Upper lobe of left lung (tissue), 4 donors: Measurements from ENCODE around the gene BANF2.

Source experiments
- CTCF ChIP-seq, 6 experiments: fragments of 450-650 bp in 4 of 6; fragments of 200-600 bp in 2 of 6; sonication (generic) in 2 of 6; IDR thresholded peaks; one replicate each; pipeline ENCODE4 v1.5.1; 2016 to 2019; ENCODE audit warnings: antibody characterized with exemption in 6 of 6
- POLR2A ChIP-seq, 4 donors: fragments of 450-650 bp; IDR thresholded peaks; one replicate each; pipeline ENCODE4 v1.5.1; 2016 to 2017; ENCODE audit warnings: antibody characterized with exemption in 4 of 4, mild to moderate bottlenecking in 2 of 4
- POLR2AphosphoS5 ChIP-seq, 2 donors: sonication (generic); formaldehyde crosslinking; IDR thresholded peaks; one replicate each; pipeline ENCODE4 v1.5.1; 2017; ENCODE audit warnings: antibody characterized with exemption in 2 of 2

GRCh38 chr20:17762243-17762872 lies 62.6 kb downstream of the BANF2 start:
- TF ChIP-seq POLR2A (IDR thresholded peaks at IDR 0.05), result no peak
- TF ChIP-seq CTCF (IDR thresholded peaks at IDR 0.05), result no peak
- no peak for TF ChIP-seq POLR2AphosphoS5 (IDR thresholded peaks at IDR 0.05)
